ENCODE measurements around the gene LAMTOR1. TPM values are rescaled to one million over a fixed set of nuclear protein-coding genes. Genes with fewer than 3 reads are reported as not detected.
"Not testable (repeated sequence)": the region's sequence is repeated elsewhere in the genome, so short reads cannot be mapped to it uniquely, and the experiment has no call there.

The LAMTOR1 gene
- total RNA-seq, result 10 to 100 TPM; 65.6 to 66.9 TPM

DNA sequence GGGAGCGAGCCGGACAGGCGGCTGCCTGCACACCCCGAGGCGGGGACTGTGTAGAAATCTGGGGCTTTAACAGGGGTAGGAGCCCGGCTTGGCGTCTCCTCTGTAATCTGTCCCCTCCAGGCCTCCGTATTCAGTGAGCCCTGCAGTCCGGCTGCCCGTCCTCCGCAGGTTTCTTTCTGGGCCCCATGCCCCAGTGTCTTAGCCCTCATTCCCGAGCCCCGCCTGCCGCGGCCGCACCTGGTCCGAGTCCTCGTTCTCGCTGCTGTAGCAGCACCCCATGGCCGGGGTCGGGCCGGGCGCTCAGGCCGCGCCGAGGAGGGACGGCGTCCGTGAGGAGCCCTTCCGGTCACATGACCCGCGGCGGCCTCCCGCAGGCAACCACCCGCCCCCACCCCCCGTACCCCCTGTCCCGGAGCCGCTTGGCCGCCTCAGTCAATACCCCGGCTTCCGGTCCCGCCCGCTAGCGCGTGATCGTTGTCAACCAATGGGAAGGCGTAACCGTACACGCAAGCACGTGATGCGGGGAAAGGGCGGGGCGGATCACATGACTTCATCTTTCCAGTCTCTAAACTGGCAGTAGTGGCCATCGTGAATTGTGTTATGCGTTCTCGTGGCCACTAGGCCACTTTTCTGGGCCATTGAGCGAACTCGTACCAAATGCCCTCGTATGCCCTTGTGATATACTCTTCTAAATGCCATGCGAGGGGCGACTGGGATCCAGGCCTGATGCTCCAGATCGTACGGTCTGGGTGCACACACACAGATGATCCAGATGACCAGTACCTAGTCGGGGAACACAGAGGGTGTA is at the start of gene LAMTOR1:
TSS of gene LAMTOR1 (minus strand) at position 352 of the 808 bp plus-strand sequence. CDS start at position 279, 73 bp downstream.
- Histone ChIP-seq H3K4me1 (peaks cover 27% of the 10 kb centered on the region), H3K27ac (peak within 1 kb of the TSS; percentile 84 to 95 (median 88)), H3K9me3 (no peaks in the 10 kb centered on the region), H3K36me3 (replicated peaks in 1 of 2; ENCODE audit: insufficient read depth in 1 of 2, low read depth in 2 of 2) (peaks cover 8 to 9% of the 10 kb centered on the region in 2 donors), H3K27me3 (no peaks in the 10 kb centered on the region), H3K4me3 (peak within 1 kb of the TSS; percentile 37 to 80)
- intact Hi-C loops (cut with DNase I), result no loop called here
- ATAC-seq (peak; percentile 99), DNase-seq (peak; percentile 99 to 100 (median 100))
- peak; percentile 5 to 81 (median 64) for TF ChIP-seq CTCF (IDR thresholded peaks at IDR 0.05)
- peak; percentile 56 to 86 (median 83) for TF ChIP-seq POLR2A (IDR thresholded peaks at IDR 0.05)
- WGBS, 2 donors, result 2 to 7% methylated on average over 10 to 64 of the region's 64 CpGs

DNA sequence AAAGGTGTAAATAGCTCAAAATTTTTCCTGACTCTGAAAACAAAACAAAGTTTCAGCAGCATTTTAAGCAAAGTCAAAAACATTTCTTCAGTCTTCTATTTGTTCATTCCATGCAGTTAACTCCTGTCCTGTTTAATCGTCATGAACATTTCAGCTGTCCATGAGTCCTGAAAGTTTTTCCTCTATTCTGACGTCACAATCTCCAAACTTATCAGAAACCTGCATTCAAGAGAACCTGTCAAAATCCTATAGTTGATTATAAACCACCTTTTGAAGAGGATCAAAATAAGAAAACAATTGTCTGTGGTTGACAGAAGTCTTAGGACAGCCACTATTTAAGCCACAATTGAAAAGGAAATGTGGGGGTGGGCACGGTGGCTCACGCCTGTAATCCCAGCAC is 47.8 kb upstream of the LAMTOR1 start:
- H3K4me1 ChIP-seq, result no peaks in the 10 kb centered on the region
- no peak for ATAC-seq
- intact Hi-C loops (cut with DNase I), result no loop called here
- 60 to 68% methylated on average over 4 of the region's 4 CpGs for WGBS, 2 donors
- H3K27me3 ChIP-seq, result no peaks in the 10 kb centered on the region
- H3K27ac ChIP-seq, result no peak overlapping the region
- DNase-seq, result no peak
- H3K9me3 ChIP-seq, result no peaks in the 10 kb centered on the region
- H3K36me3 ChIP-seq (replicated peaks in 1 of 2; ENCODE audit: insufficient read depth in 1 of 2, low read depth in 2 of 2), result no peaks in the 10 kb centered on the region
- TF ChIP-seq POLR2A (IDR thresholded peaks at IDR 0.05) (no peak), CTCF (IDR thresholded peaks at IDR 0.05) (no peak)
- no peak overlapping the region for H3K4me3 ChIP-seq

DNA sequence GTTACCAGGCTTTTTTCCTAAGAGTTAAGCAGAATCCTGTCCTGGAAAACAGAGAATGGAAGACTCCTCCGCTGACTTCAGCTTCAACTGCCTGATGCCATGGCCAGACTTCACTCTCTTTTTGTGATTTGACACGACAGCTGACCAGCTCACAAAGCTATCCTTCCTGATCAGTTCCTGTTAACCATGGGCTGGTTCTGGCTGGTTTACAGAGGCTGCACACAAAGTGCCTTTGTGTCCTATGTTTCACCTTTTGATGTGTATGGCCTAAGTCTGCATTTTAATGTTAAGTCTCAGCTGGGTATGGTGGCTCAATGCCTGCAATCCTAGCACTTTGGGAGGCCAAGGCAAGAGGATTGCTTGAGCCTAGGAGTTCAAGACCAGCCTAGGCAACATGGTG is 43.5 kb upstream of the LAMTOR1 start:
- no peak for DNase-seq
- no peak for ATAC-seq
- TF ChIP-seq CTCF (IDR thresholded peaks at IDR 0.05), result no peak
- TF ChIP-seq POLR2A (IDR thresholded peaks at IDR 0.05), result no peak
- Histone ChIP-seq H3K9me3 (no peaks in the 10 kb centered on the region), H3K4me3 (no peak overlapping the region), H3K4me1 (peaks cover 3% of the 10 kb centered on the region), H3K27me3 (no peaks in the 10 kb centered on the region), H3K27ac (no peak overlapping the region), H3K36me3 (replicated peaks in 1 of 2; ENCODE audit: insufficient read depth in 1 of 2, low read depth in 2 of 2) (no peaks in the 10 kb centered on the region)
- 38 to 52% methylated on average over 2 of the region's 2 CpGs for WGBS, 2 donors
- intact Hi-C loops (cut with DNase I), result no loop called here

DNA sequence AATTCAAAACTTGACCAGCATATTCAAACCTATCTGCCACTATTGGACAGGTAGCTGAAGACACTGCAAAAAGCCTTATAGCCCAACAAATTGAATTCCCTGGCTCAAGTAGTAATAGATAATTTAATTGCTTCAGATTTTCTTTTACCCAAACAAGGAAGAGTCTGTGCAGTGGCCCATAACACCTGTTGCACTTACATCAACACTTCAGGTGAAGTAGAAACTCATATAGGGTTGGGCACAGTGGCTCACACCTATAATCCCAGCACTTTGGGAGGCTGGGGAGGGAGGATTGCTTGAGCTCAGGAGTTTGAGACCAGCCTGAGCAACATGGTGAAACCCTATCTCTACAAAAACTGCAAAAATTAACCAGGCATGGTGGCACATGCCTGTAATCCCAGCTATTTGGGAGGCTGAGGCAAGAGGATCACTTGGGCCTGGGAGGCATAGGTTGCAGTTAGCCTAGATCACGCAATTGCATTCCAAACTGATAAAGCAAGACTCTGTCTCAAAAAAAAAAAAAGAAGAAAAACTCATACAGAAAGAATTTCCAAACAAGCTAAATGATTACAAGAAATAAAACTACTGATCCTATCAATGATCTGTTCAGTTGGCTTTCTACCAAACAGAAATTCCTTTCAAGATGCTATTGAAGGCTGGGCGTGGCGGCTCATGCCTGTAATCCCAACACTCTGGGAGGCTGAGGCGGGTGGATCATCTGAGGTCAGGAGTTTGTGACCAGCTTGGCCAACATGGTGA is 41.9 kb upstream of the LAMTOR1 start:
- H3K27me3 ChIP-seq, result no peaks in the 10 kb centered on the region
- no peaks in the 10 kb centered on the region for H3K36me3 ChIP-seq (replicated peaks in 1 of 2; ENCODE audit: insufficient read depth in 1 of 2, low read depth in 2 of 2)
- intact Hi-C loops (cut with DNase I), result no loop called here
- H3K9me3 ChIP-seq, result no peaks in the 10 kb centered on the region
- peaks cover 3% of the 10 kb centered on the region for H3K4me1 ChIP-seq
- no peak for DNase-seq
- H3K27ac ChIP-seq, result no peak overlapping the region
- no peak for TF ChIP-seq CTCF (IDR thresholded peaks at IDR 0.05)
- no peak for ATAC-seq
- no peak overlapping the region for H3K4me3 ChIP-seq
- WGBS, 2 donors, result 73 to 83% methylated on average over 4 of the region's 4 CpGs

GRCh38 chr11:72142543-72142942 is 39.4 kb upstream of the LAMTOR1 start:
- WGBS, 2 donors, result 83% methylated on average over 1 of the region's 1 CpG; no CpG with 5 or more reads in 1 of the 2 donors
- H3K27ac ChIP-seq; ATAC-seq; H3K4me3 ChIP-seq; DNase-seq; H3K4me1 ChIP-seq; H3K36me3 ChIP-seq (replicated peaks in 1 of 2; ENCODE audit: insufficient read depth in 1 of 2, low read depth in 2 of 2); H3K27me3 ChIP-seq; intact Hi-C loops (cut with DNase I); H3K9me3 ChIP-seq: not testable (repeated sequence)

DNA sequence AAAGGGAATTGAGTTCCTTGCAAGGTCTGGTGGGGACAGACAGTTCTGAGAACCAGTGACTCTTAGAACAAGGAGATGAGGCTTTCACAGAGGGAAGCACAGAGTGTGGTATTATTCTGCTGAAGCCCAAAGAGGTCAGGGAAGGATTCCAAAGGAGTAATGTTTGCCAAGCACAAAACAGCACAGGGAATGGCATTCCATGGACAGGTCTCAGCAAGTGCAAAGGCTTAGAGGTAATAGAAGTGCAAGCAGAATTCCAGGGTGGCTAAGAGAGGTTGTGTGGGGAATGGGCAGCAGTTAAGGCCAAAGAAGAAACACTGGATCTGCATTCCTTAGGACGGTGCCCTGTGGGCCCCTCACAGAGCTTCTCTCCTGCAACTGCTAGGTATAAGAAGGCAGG is 39.0 kb upstream of the LAMTOR1 start:
- H3K4me1 ChIP-seq; intact Hi-C loops (cut with DNase I): not testable (repeated sequence)

More for the DNA sequence above, 39.0 kb upstream of the LAMTOR1 start:
- WGBS, 2 donors, result 50% methylated on average over 1 of the region's 1 CpG
- DNase-seq; H3K9me3 ChIP-seq; H3K4me3 ChIP-seq; H3K27ac ChIP-seq; H3K27me3 ChIP-seq; H3K36me3 ChIP-seq (replicated peaks in 1 of 2; ENCODE audit: insufficient read depth in 1 of 2, low read depth in 2 of 2); ATAC-seq: not testable (repeated sequence)

All from body of pancreas (tissue), 4 donors.